Measurements from ENCODE around the gene CIB4.
A peak's percentile ranks its signal among the peaks of the same experiment; 100 is the strongest.

The CIB4 gene

DNA sequence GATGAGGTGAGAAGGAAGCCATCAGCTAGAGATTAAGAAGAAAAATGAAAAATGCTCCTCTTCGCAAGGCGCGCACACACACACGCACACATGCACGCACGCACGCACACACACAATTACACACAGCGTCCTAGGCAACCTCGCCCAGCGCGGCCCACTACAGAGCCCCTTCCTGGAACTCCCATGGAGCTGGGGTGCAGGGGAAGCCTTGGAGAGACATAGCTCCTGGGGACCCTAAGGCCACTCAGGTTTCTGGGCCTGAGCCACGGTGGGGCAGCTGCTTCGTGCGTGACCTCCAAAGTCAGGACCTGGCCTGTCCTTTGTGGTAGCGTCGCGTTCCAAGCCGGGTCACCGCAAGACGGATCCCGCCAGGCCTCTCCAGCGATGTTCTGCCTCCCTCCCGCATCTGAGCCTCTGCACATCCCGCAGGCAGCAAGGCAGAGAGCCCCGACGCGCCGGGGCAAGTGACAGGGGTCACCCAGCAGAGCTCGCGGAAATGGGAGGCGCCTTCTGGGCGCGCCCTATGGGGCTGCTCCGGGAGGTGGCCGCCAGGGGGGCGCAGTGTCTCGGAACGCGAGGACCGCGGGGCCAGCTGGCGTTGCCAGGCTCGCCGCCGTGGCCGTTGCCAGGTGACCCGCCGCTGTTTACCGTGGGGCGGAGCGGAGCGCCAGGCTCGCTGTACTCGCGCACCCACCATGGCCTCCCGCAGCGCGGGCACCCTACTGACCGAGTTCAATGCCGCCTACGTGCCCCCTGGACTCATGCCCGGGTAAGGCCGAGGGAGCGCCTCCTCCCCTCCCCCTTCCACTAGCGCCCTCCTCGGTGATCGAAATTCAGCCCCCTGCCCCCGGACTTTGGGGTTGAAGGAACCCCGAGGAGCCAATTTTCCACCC lies 79.0 kb downstream of the CIB4 start:
- Histone ChIP-seq H3K9me3 (ENCODE audit: control insufficient read depth, low read length) (no peaks in the 10 kb centered on the region), H3K4me3 (ENCODE audit: low read length) (peak overlapping the region; percentile 71), H3K9ac (ENCODE audit: low read length) (peak overlapping the region; percentile 81), H3K36me3 (ENCODE audit: control insufficient read depth, insufficient read depth, low read length) (no peaks in the 10 kb centered on the region), H3K4me1 (ENCODE audit: control insufficient read depth, insufficient read depth, low read length) (peaks cover 11% of the 10 kb centered on the region), H3K27me3 (ENCODE audit: control insufficient read depth, insufficient read depth, low read length) (peaks cover 9% of the 10 kb centered on the region)

DNA sequence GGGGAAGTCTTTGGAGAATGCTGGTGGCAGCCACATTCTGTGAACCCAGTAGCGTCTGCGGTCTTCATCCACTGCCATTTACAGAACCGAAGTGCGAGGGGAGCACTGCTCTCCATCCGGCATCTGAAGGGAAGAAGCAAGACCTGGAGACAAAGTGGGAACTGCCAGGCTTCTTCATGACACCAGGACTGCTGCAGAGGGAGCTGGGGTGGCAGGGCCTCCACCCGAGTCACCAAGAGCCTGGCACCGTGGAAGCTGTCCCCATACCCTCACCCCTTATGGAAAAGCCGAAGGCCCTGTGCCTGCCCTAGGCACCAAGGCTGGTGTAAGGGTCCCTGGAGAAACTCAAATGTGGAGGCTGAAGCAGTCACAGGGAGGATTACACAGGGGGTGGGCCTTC lies 79.8 kb downstream of the CIB4 start:
- no peaks in the 10 kb centered on the region for H3K36me3 ChIP-seq (ENCODE audit: control insufficient read depth, insufficient read depth, low read length)
- peaks cover 11% of the 10 kb centered on the region for H3K4me1 ChIP-seq (ENCODE audit: control insufficient read depth, insufficient read depth, low read length)
- no peak overlapping the region for H3K9ac ChIP-seq (ENCODE audit: low read length)
- no peaks in the 10 kb centered on the region for H3K9me3 ChIP-seq (ENCODE audit: control insufficient read depth, low read length)
- peaks cover 9% of the 10 kb centered on the region for H3K27me3 ChIP-seq (ENCODE audit: control insufficient read depth, insufficient read depth, low read length)
- no peak overlapping the region for H3K4me3 ChIP-seq (ENCODE audit: low read length)

DNA sequence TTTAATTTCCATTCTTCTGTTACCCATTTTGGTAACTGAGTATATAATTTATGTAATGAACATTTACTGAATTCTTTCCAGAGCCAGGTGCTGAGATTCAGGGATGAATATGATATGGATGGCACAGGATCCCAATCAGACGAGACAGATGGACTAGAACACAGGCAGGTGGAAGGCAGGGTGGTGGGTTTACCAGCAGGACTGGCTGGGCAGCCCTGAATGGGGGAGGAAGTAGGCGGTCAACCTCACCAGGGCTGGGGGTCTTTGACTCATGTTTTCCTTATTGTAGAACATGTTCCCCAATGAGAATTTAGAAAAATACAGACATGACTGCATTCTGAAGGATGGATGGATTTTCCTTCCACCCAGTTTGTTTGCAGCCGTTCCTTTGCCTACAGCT lies 80.3 kb downstream of the CIB4 start:
- Histone ChIP-seq H3K4me1 (ENCODE audit: control insufficient read depth, insufficient read depth, low read length) (peaks cover 11% of the 10 kb centered on the region), H3K9ac (ENCODE audit: low read length) (no peak overlapping the region), H3K4me3 (ENCODE audit: low read length) (no peak overlapping the region), H3K27me3 (ENCODE audit: control insufficient read depth, insufficient read depth, low read length) (peaks cover 9% of the 10 kb centered on the region), H3K9me3 (ENCODE audit: control insufficient read depth, low read length) (no peaks in the 10 kb centered on the region), H3K36me3 (ENCODE audit: control insufficient read depth, insufficient read depth, low read length) (no peaks in the 10 kb centered on the region)

DNA sequence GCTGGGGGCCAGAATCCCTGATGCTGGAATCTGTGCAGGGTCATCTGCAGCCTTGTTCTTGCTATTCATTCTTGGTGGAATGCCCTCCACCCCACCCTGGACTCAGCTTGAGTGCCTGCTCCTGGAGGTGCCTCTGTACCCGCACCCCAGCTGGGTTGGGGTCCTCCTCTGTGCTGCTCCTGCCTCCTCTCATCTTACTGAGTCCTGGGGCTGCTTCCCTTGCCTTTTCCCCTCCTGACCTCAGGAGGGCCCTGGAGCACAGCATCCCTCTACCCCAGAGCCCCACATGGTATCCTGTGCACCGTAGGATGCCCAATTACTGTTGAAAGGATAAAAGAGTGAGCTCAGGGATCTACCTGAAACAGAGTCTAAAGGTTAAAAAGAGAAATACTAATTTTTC lies 81.6 kb downstream of the CIB4 start:
- Histone ChIP-seq H3K4me1 (ENCODE audit: control insufficient read depth, insufficient read depth, low read length) (peaks cover 11% of the 10 kb centered on the region), H3K4me3 (ENCODE audit: low read length) (no peak overlapping the region), H3K36me3 (ENCODE audit: control insufficient read depth, insufficient read depth, low read length) (no peaks in the 10 kb centered on the region), H3K9me3 (ENCODE audit: control insufficient read depth, low read length) (no peaks in the 10 kb centered on the region), H3K27me3 (ENCODE audit: control insufficient read depth, insufficient read depth, low read length) (peaks cover 9% of the 10 kb centered on the region), H3K9ac (ENCODE audit: low read length) (no peak overlapping the region)

DNA sequence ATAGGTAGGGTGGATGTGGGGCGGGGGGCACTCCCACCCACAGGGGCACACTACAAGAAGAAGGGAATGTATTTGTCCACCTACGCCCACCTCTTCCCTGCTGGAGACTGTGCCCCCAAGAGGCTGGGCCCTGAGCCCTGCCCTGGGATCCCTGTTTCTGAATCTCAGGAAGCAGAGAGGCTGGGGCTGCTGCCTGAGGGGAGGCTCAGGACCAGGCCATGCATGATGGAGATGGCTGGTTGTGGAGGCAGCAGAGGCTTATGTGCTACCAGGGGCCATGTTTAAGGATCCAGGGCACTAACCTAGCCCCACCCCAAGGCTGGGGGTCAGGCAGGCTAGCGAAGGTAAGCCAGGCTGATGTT lies 82.1 kb downstream of the CIB4 start:
- H3K9me3 ChIP-seq (ENCODE audit: control insufficient read depth, low read length) = no peaks in the 10 kb centered on the region
- H3K27me3 ChIP-seq (ENCODE audit: control insufficient read depth, insufficient read depth, low read length) = peaks cover 9% of the 10 kb centered on the region
- H3K4me3 ChIP-seq (ENCODE audit: low read length) = no peak overlapping the region
- no peak overlapping the region for H3K9ac ChIP-seq (ENCODE audit: low read length)
- H3K36me3 ChIP-seq (ENCODE audit: control insufficient read depth, insufficient read depth, low read length) = no peaks in the 10 kb centered on the region
- H3K4me1 ChIP-seq (ENCODE audit: control insufficient read depth, insufficient read depth, low read length) = peaks cover 7% of the 10 kb centered on the region

DNA sequence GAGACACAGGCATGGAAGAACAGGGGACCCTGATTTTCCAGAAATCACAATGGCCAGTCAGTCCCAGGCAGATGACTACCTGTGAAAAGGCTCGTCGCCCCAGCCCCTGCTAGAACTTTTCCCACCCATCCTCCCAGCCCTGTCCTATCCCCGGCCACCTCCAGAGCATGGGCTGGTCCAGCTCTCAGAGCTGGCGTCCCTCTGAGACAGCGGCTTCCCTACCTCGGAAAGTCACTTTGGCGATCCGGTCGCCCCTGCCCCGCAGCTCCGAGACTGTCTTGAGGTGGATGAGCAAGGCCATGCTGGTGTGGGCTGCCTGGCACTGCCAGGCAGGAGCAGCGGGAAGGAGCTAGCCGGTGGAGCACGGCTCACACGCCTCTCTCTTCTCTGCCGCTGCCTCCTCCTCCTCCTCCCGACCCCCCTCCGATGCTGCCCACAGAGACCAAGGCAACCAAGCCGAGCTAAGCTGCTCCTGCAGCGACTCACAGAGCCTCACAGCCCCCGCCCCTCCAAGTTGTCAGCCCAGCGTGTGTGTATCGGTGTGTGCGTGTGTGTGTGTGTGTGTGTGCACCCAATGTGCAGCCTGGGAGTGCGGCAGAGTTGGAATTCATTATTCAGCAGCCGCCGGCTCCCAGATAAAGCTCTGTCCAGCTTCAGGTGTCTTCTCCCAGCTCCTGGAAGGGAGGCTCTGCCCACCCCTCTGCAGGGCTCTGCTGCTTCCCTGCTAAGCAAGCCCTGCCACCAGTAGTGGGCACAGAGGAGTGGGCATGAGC lies 82.7 kb downstream of the CIB4 start:
- Histone ChIP-seq H3K36me3 (ENCODE audit: control insufficient read depth, insufficient read depth, low read length) (no peaks in the 10 kb centered on the region), H3K9ac (ENCODE audit: low read length) (no peak overlapping the region), H3K9me3 (ENCODE audit: control insufficient read depth, low read length) (no peaks in the 10 kb centered on the region), H3K4me1 (ENCODE audit: control insufficient read depth, insufficient read depth, low read length) (peaks cover 5% of the 10 kb centered on the region), H3K4me3 (ENCODE audit: low read length) (no peak overlapping the region), H3K27me3 (ENCODE audit: control insufficient read depth, insufficient read depth, low read length) (peaks cover 9% of the 10 kb centered on the region)

DNA sequence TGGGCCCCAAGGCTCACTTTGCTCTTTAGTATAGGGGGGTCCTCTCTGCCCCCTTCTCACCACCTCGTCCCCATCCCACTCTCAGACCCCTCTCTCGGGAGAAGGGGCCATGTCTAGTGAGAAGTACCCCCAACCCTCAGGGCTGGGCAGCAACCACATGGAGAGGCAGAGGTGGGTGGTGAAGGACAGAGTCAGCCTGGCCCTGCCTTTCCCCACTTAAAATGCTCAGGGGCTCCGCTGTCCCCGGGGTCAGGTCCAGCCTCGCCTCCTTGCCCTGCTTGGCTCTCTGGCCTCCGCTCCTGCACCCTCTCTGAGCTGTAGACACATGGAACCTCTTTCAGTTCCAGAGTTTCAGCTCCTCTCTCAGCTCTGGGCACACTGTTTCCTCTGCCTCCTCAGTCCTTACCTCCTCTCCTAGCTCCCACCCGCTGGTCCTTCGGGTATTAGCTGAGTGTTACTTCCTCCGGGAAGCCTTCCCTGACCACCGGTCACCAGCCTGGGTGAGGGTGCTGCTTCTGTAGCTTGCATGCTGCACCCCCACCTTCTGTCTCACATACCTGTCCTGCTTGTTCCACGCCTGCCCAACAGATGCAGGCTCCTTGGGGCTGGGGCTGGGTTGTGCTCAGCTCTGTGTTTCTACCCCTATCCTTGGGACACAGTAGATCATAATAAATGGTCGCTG lies 83.8 kb downstream of the CIB4 start:
- Histone ChIP-seq H3K27me3 (ENCODE audit: control insufficient read depth, insufficient read depth, low read length) (peaks cover 5% of the 10 kb centered on the region), H3K9me3 (ENCODE audit: control insufficient read depth, low read length) (no peaks in the 10 kb centered on the region), H3K4me1 (ENCODE audit: control insufficient read depth, insufficient read depth, low read length) (peaks cover 5% of the 10 kb centered on the region), H3K4me3 (ENCODE audit: low read length) (no peak overlapping the region), H3K9ac (ENCODE audit: low read length) (no peak overlapping the region), H3K36me3 (ENCODE audit: control insufficient read depth, insufficient read depth, low read length) (no peaks in the 10 kb centered on the region)

DNA sequence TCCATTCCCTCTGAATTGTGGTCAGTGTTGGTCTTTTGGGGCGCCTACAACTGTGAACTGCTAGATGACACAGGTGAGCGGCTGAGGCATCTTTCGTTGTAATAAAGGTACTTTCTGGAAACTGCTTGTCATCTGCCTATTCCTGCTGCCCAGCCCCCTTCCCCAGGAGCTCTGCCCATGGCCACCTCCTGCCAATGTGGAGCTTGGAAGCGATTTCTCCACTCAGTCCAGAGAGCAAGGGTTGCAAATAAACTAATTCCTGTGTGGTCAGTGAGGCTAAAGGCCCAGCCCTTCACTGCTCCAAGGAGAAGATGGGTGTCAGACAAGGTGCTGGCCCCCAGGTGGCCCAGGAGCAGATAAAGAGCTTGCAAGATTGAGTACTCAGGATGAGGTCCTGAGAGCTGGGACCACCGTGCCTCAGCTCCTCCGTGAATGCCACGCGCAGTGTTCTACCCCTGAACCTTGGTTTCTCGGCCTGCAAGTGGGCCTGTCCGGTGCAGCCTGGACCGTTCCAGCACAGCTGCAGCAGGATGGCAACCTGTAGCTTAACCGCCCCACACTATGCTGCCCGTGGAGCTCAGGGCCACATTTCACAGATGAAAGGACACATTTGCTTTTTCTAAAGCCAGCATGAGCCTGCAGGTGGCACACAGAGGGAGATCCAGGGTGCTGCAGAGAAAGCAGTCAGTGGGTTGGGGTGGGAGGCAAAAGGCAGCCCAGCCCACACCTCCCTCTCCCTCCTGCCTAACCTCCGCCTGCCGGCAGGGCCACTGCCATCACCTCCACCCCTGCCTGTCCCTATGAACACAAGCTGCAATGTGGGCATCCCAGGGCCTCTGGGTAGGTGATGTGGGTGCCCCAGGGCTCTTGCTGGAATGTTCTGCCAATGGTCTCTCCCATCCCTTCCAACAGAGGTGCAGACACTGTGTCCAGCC lies 84.6 kb downstream of the CIB4 start:
- Histone ChIP-seq H3K36me3 (ENCODE audit: control insufficient read depth, insufficient read depth, low read length) (no peaks in the 10 kb centered on the region), H3K9ac (ENCODE audit: low read length) (no peak overlapping the region), H3K4me1 (ENCODE audit: control insufficient read depth, insufficient read depth, low read length) (no peaks in the 10 kb centered on the region), H3K9me3 (ENCODE audit: control insufficient read depth, low read length) (no peaks in the 10 kb centered on the region), H3K4me3 (ENCODE audit: low read length) (no peak overlapping the region), H3K27me3 (ENCODE audit: control insufficient read depth, insufficient read depth, low read length) (no peaks in the 10 kb centered on the region)

DNA sequence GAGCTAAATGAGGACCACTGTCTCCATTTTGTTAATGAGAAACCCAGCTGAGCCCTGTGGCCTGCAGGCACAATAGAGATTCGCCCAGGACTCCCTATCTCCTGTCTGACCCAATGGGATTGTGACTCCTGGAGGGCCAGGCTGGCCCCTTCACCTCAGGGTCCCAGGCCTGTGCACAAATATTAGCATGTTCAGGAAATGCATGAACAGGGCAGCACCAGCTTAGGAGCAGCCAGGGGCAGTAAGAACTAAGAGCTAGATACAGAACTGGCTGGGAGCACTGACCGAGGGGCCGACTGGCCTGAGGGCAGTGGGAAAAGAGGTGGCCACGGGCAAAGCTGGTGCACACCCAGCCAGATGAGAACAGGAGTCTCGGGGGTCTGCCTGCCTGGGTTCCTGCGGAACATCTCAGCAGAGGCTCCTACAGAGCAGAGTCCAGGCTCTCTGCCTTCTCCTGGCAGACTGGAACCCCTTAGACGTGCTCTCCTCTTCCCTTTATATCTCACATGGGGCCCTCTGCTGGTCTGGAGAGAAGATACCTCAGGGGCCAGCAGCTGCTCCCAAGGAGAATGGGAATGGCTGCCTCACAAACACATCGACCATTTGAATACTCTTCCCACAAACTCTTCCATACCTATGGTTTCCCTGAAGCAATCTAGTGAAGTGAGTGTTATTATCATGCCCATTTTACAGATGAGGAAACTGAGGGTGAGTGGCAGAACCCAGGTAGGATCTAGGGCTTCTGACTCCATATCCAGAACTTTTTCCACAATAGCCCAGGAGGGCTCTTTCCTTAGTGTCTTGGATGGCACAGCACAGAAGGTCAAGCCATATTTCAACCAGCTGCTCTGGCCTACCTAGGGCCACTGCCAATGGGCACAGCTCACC lies 85.7 kb downstream of the CIB4 start:
- Histone ChIP-seq H3K4me3 (ENCODE audit: low read length) (no peak overlapping the region), H3K9ac (ENCODE audit: low read length) (no peak overlapping the region), H3K36me3 (ENCODE audit: control insufficient read depth, insufficient read depth, low read length) (no peaks in the 10 kb centered on the region), H3K27me3 (ENCODE audit: control insufficient read depth, insufficient read depth, low read length) (no peaks in the 10 kb centered on the region), H3K4me1 (ENCODE audit: control insufficient read depth, insufficient read depth, low read length) (no peaks in the 10 kb centered on the region), H3K9me3 (ENCODE audit: control insufficient read depth, low read length) (no peaks in the 10 kb centered on the region)

DNA sequence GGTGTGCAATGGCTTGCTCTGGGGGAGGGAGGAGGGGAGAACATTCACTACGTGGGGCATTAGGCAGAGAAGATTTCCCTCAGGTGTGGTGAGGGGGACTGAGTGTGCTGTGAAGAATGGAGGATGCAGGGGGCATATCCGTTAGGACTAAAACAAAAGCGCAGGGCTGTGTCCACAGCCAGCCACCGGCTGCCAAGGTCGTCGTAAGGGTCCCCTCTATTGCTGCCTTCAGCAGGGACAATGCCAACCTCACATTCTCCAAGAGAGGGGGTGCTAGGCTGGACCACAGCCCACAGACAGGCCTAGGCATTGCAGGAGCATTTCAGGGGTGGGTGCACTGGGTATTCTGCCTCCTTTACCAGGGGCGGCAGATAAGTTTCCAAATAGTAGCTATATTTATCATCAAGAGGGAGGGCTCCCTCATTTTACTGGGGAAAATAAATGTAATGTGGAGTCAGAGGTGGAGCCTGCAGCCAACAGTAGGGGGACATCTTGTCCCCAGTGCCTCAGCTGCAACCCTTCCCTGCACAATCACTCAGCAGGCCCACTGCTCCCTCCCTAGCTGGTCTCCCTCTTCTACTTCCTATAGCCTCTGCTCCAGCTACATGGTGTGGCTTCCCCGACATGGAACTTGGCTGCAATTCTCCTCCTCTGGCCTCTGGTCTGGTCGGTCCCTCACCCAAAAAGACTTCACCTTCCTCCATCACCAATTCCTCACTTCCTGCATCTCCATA lies 88.4 kb downstream of the CIB4 start:
- Histone ChIP-seq H3K9ac (ENCODE audit: low read length) (no peak overlapping the region), H3K27me3 (ENCODE audit: control insufficient read depth, insufficient read depth, low read length) (no peaks in the 10 kb centered on the region), H3K9me3 (ENCODE audit: control insufficient read depth, low read length) (no peaks in the 10 kb centered on the region), H3K4me1 (ENCODE audit: control insufficient read depth, insufficient read depth, low read length) (no peaks in the 10 kb centered on the region), H3K4me3 (ENCODE audit: low read length) (no peak overlapping the region), H3K36me3 (ENCODE audit: control insufficient read depth, insufficient read depth, low read length) (no peaks in the 10 kb centered on the region)
